Activated T-helper 1 cell treated with anti-CD3 and anti-CD28 coated beads, Interleukin-2, amount 50 U/mL, for 16 hours (primary cell): ENCODE data around the gene SYTL3.
"Not testable (repeated sequence)": the region's sequence is repeated elsewhere in the genome, so short reads cannot be mapped to it uniquely, and the experiment has no call there.

Source experiments
- DNase-seq, 2 donors: peaks; one replicate each; pipeline ENCODE4 v3.0.0-alpha.2; 2020; ENCODE audit warnings: low read depth in 1 of 2, low spot score in 1 of 2

SYTL3 gene

DNA sequence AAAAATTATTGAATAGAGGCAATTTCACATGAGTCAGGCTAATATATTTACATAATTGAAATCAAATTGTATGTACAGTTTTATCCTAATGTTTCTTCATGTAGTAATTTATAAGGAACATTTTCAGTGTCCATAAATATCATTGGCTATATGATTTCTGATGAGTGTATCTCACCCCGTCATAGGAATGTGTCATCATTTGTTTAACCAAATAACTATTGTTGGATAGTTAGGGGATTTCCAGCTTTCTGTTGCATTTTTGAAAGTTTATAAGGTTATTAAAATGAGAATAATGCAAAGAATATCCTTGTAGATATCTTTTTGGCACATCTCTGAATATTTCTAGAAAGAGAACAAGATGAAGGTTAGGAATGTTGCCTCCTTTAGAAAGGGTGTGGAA, 39.0 kb downstream of the SYTL3 start:
- DNase-seq = no peak

DNA sequence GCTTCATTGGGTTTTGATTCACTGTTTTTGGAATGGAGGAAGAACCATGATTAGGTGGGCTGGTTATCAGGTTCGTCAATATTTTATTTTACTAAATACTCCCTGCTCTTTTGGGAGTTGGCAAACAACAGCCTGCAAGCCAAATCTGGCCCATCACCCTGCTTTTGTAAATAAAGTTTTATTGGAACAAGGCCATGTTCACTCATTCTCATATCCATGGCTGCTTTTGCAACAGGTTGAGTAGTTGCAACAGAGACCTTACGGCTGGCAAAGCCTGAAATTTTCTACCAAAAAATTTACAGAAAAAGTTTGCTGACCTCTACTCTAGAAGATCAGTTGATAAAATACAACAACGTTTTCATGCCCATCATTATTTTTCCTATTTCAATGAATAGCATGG, 45.1 kb downstream of the SYTL3 start:
- no peak for DNase-seq

GRCh38 chr6:158697811-158698210, 48.0 kb downstream of the SYTL3 start:
- DNase-seq = no peak

- DNase-seq = no peak
These were observed 49.1 kb downstream of the SYTL3 start for GRCh38 chr6:158698931-158699330.

DNA sequence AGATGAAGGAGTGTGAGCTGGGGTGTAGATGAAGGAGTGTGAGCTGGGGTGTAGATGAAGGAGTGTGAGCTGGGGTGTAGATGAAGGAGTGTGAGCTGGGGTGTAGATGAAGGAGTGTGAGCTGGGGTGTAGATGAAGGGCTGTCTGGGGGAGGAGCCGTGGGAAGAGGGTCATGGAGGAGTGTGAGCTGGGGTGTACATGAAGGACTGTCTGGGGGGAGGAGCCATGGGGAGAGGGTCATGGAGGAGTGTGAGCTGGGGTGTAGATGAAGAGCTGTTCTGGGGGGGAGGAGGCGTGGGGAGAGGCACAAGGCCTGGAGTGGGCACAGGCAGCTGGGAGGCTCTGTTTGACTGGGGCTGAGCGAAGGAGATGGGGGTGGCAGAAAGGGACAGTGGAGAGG, 51.4 kb downstream of the SYTL3 start:
- DNase-seq = not testable (repeated sequence)

- DNase-seq = no peak
These were observed 53.4 kb downstream of the SYTL3 start for GRCh38 chr6:158703111-158703836.

DNA sequence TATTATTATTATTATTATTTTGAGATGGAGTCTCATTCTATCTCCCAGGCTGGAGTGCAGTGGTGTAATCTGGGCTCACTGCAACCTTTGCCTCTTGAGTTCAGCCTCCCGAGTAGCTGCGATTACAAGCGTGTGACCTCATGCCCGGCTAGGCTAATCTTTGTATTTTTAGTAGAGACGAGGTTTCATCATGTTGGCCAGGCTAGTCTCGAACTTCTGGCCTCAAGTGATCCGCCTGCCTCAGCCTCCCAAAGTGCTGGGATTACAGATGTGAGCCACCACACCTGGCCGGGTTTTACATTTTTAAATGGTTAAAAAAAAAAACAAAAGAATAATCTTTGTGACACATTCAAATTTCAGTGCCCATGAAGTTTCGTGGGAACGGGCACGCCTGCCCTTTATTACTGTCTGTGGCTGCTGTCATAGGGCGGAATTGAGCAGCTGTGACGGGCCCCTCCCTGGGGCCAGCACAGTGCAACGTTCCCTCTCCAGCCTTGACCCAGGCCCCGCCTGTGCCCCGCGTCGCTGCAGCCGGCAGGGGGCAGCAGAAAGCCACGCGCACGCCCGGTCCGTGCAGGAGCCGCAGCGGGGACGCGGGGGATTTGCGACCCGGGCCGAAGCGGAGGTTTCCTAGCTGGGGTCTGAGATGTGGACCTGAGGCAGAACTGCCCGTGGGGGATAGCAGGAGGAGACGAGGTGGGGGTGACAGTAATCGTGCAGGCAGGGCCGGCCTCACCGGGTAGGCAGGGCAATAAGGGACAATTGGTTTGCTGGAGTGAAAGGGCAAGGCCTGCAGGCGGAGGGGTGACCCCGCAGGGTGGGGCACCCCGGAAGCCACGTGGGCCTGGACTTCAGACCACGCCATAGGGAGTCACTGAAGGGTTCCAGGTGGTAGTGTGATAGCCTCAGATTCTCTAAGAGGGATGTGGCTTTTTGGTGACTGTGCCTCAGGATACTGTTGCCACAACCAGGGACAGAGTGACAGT, 54.3 kb downstream of the SYTL3 start:
- peak; percentile 59 to 66 for DNase-seq

DNA sequence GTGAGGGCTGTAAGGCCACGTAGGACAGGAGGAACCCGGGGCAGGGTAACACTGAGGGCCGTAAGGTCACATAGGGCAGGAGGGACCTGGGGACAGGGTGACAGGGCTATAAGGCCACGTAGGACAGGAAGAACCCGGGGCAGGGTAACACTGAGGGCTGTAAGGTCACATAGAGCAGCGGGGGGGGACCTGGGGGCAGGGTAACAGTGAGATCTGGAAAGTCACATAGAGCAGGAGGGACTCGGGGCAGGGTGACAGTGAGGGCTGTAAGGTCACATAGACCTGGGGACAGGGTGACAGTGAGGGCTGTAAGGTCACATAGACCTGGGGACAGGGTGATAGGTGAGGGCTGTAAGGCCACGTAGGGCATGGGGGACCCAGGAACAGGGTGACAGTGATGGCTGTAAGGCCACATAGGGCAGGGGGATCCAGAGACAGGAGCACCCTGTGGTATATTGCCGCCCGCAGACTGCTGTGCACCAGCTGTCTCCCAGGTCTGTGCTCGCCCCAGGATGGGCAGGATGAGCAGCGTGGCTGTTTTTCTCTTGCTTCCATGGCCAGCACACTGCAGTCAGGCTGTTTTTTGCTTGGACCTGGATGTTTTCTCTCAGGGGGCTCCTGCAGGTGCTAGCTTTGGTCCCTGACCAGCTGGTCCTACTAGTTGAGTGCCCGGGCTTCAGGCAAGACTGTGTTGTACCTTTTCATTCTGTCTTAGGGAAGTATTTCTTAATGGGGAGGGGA, 55.7 kb downstream of the SYTL3 start:
- DNase-seq = no peak

DNA sequence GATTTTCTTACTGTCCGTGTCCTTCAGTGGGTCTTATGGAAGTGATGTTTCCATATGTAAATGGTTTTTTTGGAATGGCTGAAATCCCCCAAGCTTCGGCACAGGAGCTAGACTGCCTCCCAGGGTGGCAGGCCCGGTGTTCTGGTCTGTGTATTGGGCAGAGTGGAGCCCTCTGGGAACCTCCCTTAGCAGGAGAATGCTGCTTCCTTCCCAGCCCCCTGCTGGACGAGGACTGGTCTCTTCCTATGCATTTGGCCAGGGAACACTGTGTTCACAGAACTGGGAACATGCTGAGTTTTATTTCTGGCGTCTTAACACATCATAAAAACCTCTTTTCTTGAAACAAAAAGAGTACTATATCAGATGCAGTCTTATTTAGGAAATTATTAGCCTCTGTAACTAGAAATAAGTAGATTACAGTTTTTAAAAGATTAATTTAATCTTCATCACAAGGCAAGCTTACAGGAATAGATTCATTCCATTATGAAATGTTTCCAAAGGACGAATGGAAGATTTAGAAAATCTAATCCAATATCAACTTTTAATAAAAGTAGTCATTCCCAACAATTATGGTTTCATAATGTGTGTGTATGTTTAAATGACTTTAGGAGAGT, 56.6 kb downstream of the SYTL3 start:
- DNase-seq = no peak

DNA sequence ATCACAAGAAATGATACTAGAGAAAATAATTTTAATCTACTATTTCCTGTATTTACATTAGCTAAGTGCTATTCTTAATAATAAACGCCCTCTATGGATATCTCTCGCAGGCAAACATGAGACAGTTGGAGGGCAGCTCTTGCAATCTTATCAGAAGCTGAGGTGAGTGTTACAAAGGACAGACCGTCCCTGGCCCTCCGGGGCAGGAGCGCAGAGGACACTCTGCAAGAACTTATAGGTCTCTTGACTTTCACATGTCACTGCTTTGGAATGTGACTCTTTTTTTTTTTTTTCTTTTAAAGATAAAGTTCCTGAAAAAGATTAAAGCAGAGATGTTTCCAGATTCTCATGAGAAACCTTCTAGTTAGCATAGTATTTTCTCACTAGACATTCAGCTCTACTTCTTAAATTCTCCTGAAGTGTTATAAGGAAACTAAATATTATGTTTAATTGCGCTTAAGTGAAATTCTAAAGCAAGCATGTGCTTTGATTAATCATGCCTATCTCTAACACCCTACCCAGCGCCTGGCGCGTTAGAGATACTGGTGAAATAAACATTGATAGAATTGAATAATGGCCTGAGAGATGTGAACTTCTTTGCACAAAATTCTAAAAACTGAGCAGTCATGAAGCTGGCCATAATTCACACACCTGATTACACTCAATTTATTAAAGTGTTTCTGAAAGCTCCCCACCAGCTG, 57.4 kb downstream of the SYTL3 start:
- no peak for DNase-seq

- no peak for DNase-seq
These were observed 58.0 kb downstream of the SYTL3 start for GRCh38 chr6:158707821-158708195.

- no peak for DNase-seq
These were observed 58.4 kb downstream of the SYTL3 start for GRCh38 chr6:158708239-158708638.

- DNase-seq = no peak
These were observed 60.0 kb downstream of the SYTL3 start for GRCh38 chr6:158709809-158710208.

- DNase-seq = no peak
These were observed 61.4 kb downstream of the SYTL3 start for GRCh38 chr6:158711264-158711663.

DNA sequence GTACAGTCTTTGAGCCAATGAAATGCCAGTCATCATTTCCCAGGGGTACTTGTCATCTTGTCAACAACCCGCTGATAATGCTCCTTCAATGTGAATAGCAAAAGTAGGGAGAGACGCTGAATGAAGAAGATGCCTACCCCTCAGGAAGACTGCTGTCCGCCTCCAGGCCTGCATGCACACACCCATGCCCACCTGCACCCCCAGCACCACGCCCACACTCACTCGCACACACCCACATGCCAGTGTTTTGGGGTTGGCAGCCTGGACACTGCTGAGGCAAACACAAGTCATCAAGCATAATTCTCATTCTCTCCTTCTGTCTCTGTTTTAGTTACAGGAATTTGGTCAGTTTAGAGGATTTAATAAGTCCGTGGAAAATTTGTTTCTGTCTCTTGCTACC, 63.6 kb downstream of the SYTL3 start:
- no peak for DNase-seq

GRCh38 chr6:158714706-158715105, 64.9 kb downstream of the SYTL3 start:
- no peak for DNase-seq

GRCh38 chr6:158715330-158716311, 65.8 kb downstream of the SYTL3 start:
- no peak for DNase-seq

DNA sequence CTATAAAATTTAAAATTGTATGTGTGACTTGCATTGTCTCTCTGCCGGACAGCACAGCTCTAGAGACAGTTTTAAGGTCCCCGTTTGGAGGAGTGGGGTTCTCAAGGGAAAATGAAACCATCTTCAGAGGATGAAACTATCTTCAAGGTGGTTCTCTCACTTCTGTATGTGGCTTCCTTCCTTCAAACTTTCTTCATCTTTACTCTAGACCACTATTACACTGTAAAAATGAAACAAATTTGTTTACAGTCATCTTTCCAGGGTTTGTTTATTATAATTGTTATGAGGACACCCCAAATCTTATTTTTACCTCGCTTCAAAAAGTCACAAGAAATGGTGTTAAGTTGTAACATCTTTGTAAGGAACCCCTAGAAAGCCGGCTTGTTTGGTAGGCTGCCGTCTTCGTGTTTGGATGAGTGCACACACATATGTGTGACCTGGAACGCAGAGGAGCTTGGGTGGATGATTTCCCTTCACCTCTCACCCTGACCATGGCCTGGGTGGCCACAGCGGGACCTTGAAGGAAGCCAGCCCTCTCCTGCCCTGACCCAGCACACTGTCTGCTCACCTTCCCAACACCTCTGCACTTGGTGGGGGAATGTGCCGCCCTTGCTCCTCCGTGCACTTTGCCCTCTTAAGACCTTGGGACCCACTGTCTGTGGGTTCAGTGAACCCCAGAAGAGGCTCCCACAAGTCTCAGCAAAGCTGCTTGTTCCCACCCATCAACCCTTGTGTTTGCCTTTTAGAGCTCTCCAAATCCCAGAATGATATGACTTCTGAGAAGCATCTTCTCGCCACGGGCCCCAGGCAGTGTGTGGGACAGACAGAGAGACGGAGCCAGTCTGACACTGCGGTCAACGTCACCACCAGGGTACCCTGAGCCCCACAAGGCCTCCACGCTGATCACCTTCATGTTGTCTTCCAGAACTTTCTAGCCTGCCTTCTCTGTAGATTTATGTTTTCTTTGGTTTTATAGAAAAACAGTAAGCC, 67.8 kb downstream of the SYTL3 start:
- DNase-seq = no peak
